ENCODE measurements around the gene NOL6. TPM values are rescaled to one million over a fixed set of nuclear protein-coding genes. Genes with fewer than 3 reads are reported as not detected.

The NOL6 gene
- total RNA-seq, 6 experiments from 2014 or later, result 12.3 to 26.1 (median 15.4) TPM

DNA sequence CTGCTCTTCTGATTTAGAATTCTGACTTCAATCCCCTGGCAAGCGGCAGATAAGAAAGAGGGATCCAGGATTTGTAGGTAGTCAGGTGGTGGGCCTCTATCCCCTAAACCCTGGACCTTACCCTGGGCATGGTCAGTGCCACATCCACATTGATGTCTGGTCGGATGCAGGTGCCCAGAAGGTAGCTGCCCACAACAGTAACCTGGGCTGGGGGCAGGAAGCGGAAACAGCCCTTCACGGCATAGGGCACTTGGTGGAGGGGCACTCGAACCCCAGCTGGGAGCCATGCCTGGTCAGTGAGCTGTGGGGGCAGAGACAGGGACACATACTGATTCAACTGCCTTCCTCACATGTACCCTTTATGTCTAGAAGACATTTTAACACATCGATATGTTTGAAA is 3.8 kb downstream of the NOL6 start:
- H3K9me3 ChIP-seq, result no peaks in the 10 kb centered on the region
- peaks cover 0 to 14% (median 6%) of the 10 kb centered on the region in 4 donors for H3K4me1 ChIP-seq
- no peak for DNase-seq
- H3K27ac ChIP-seq, result no peak overlapping the region
- H3K36me3 ChIP-seq, result peaks cover 9 to 67% (median 25%) of the 10 kb centered on the region in 4 donors
- no peak overlapping the region for H3K4me3 ChIP-seq
- no peak for ATAC-seq
- intact Hi-C loops (cut with DNase I), result loop anchor here in 1 of 2 donors (5.0 kb wide), 1 partner anchor 68 kb away; the partner anchor contains the start of gene AQP7
- 100% methylated on average over 1 of the region's 6 CpGs for WGBS (ENCODE audit: insufficient coverage, low coverage, low lambda C conversion rate, missing lambda C conversion rate)
- no peaks in the 10 kb centered on the region for H3K27me3 ChIP-seq
- TF ChIP-seq, protein P1, sequence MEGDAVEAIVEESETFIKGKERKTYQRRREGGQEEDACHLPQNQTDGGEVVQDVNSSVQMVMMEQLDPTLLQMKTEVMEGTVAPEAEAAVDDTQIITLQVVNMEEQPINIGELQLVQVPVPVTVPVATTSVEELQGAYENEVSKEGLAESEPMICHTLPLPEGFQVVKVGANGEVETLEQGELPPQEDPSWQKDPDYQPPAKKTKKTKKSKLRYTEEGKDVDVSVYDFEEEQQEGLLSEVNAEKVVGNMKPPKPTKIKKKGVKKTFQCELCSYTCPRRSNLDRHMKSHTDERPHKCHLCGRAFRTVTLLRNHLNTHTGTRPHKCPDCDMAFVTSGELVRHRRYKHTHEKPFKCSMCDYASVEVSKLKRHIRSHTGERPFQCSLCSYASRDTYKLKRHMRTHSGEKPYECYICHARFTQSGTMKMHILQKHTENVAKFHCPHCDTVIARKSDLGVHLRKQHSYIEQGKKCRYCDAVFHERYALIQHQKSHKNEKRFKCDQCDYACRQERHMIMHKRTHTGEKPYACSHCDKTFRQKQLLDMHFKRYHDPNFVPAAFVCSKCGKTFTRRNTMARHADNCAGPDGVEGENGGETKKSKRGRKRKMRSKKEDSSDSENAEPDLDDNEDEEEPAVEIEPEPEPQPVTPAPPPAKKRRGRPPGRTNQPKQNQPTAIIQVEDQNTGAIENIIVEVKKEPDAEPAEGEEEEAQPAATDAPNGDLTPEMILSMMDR (IDR thresholded peaks at IDR 0.05), result no peak
- TF ChIP-seq POLR2A (IDR thresholded peaks at IDR 0.05), result no peak

DNA sequence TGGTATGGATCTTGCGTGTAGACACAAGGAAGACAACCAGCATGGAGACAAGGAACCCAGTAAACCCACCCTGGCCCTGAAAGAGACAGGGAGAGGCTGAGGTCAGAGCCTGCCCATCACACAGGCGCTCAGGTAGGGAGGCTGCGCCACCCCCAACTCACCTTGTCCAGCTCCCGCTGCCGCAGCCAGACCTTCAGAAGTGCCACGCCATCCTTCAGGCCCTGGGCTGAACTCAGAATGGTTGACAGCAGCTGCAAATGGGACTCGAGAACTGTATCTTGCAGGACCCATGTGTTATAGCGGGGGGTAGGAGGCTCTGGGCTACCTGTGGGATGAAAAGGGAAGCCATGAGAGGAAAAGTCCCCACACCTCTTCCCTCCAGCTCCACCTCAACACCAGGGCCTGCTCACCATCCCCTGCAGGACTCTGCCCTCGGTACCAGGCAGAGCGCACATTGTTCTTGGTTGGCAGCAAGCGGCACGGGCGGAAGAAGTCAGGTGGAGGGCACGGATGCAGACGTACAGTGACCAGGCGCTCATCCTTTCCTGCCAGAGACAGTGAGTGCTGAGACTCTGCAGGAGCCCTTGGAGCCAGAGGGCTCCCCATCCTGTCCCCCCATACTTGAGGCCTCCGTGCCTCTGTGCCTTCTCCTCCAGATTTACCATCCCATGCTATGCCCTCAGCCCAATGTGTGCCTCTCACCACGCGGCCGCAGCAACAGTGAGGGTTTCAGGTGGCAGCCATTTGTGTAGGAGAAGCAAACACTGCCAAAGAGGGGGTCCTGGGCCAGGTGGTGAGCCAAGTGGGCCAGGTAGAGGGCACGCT is 4.7 kb downstream of the NOL6 start:
- no peak for TF ChIP-seq POLR2A (IDR thresholded peaks at IDR 0.05)
- TF ChIP-seq, protein P1 (IDR thresholded peaks at IDR 0.05), result no peak
- 60% methylated on average over 1 of the region's 21 CpGs for WGBS (ENCODE audit: insufficient coverage, low coverage, low lambda C conversion rate, missing lambda C conversion rate)
- Histone ChIP-seq H3K27me3 (no peaks in the 10 kb centered on the region), H3K36me3 (peaks cover 9 to 74% (median 29%) of the 10 kb centered on the region in 4 donors), H3K4me3 (no peak overlapping the region), H3K4me1 (peaks cover 0 to 12% (median 5%) of the 10 kb centered on the region in 4 donors), H3K27ac (no peak overlapping the region), H3K9me3 (no peaks in the 10 kb centered on the region)
- ATAC-seq (no peak), DNase-seq (peak in 1 of 3 donors; percentile 42)
- intact Hi-C loops (cut with DNase I), result loop anchor here in 1 of 2 donors (5.0 kb wide), 1 partner anchor 67 kb away; the partner anchor contains the start of gene AQP7

DNA sequence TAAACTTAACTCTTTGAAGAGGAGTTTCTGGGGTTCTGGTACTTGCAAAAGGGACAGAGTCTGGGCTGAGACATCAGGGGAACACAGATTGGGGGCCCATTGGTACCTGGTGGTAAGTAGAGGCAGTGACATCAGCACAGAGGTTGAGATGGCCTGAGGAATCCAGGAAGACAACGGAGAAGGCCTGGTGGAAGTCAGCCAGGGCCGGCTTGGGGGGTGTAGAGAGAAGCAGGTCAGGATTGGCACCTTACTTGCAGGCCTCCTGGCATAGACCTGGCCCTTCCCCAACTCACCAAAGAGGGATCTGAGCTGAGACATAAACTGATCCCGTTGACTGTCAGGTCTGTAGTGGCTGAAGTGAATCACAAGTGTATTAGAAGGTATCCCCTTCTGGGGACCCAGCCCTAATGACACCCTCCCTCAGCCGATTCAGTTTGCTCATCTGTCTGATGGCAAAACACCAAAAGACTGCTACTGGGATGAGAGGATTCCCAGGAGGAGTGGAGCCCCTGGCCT is 5.5 kb downstream of the NOL6 start:
- Histone ChIP-seq H3K9me3 (no peaks in the 10 kb centered on the region), H3K27me3 (no peaks in the 10 kb centered on the region), H3K4me3 (no peak overlapping the region), H3K4me1 (peaks cover 0 to 12% (median 5%) of the 10 kb centered on the region in 4 donors), H3K27ac (no peak overlapping the region), H3K36me3 (peaks cover 9 to 81% (median 34%) of the 10 kb centered on the region in 4 donors)
- DNase-seq (peak in 1 of 3 donors; percentile 44), ATAC-seq (no peak)
- WGBS (ENCODE audit: insufficient coverage, low coverage, low lambda C conversion rate, missing lambda C conversion rate), result 43% methylated on average over 1 of the region's 4 CpGs
- TF ChIP-seq, protein P1 (IDR thresholded peaks at IDR 0.05), result no peak
- no peak for TF ChIP-seq POLR2A (IDR thresholded peaks at IDR 0.05)
- intact Hi-C loops (cut with DNase I), result loop anchor here in 1 of 2 donors (5.0 kb wide), 1 partner anchor 66 kb away; the partner anchor contains the start of gene AQP7

DNA sequence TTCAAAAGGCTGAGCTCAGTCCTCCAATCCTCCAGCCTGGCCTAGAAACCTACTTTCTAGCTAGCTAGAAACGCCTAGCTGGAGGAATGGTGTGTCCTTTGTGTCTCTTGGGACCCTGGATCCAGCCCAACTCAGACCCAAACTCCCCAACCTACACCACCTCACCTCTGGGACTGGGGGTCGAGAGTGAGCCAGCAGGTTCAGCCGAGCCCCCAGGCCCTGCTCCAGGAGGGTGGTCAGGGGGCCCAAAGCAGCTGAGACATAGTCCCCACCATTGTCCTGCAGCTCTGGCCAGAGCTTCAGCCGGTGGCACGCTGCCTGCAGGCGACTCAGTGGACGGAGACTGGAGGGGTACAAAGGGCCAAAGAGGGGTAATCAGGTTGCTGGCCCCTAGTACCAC is 6.2 kb downstream of the NOL6 start:
- peaks cover 0 to 5% (median 2%) of the 10 kb centered on the region in 4 donors for H3K4me1 ChIP-seq
- TF ChIP-seq POLR2A (IDR thresholded peaks at IDR 0.05), result no peak
- TF ChIP-seq, protein P1 (IDR thresholded peaks at IDR 0.05), result no peak
- no peak for ATAC-seq
- H3K27me3 ChIP-seq, result no peaks in the 10 kb centered on the region
- WGBS (ENCODE audit: insufficient coverage, low coverage, low lambda C conversion rate, missing lambda C conversion rate), result no CpG with 5 or more reads among the region's 7 CpGs
- intact Hi-C loops (cut with DNase I), result loop anchor here in 1 of 2 donors (5.0 kb wide), 1 partner anchor 65 kb away; the partner anchor contains the start of gene AQP7
- DNase-seq, result peak in 1 of 3 donors; percentile 40
- peaks cover 9 to 88% (median 38%) of the 10 kb centered on the region in 4 donors for H3K36me3 ChIP-seq
- H3K4me3 ChIP-seq, result no peak overlapping the region
- no peaks in the 10 kb centered on the region for H3K9me3 ChIP-seq
- H3K27ac ChIP-seq, result no peak overlapping the region
